ENCODE results near the gene CBR1.
A peak's percentile ranks its signal among the peaks of the same experiment; 100 is the strongest.

Gene CBR1

DNA sequence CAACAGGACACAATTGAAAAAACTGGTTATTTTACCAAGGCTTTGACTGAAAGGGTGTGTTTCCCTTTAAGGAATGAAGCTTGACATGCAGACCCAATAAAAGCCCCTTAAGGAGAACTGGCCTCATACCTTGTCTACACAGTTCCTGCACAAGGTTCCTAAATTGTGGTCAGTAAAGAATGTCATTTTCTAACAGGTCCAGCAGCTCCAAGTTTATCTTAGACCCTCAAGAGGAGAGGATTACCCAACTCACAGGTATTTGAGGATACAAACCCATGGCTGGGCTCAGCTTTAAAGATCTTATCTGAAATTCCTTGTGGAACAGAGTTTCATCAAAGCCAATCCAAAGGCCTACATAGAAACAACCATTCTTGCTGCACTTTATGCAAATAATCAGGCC is 33.6 kb downstream of the CBR1 start:
- H3K9me3 Mint-ChIP-seq: no peaks in the 10 kb centered on the region
- peaks cover 4% of the 10 kb centered on the region for H3K4me1 Mint-ChIP-seq
- no peaks in the 10 kb centered on the region for H3K36me3 Mint-ChIP-seq
- no peak overlapping the region for H3K27ac Mint-ChIP-seq
- DNase-seq (ENCODE audit: low spot score in 2 of 2) (no peak), ATAC-seq (ENCODE audit: low read depth) (no peak)
- H3K27me3 Mint-ChIP-seq: peaks cover 16% of the 10 kb centered on the region
- no peak overlapping the region for H3K4me3 Mint-ChIP-seq

DNA sequence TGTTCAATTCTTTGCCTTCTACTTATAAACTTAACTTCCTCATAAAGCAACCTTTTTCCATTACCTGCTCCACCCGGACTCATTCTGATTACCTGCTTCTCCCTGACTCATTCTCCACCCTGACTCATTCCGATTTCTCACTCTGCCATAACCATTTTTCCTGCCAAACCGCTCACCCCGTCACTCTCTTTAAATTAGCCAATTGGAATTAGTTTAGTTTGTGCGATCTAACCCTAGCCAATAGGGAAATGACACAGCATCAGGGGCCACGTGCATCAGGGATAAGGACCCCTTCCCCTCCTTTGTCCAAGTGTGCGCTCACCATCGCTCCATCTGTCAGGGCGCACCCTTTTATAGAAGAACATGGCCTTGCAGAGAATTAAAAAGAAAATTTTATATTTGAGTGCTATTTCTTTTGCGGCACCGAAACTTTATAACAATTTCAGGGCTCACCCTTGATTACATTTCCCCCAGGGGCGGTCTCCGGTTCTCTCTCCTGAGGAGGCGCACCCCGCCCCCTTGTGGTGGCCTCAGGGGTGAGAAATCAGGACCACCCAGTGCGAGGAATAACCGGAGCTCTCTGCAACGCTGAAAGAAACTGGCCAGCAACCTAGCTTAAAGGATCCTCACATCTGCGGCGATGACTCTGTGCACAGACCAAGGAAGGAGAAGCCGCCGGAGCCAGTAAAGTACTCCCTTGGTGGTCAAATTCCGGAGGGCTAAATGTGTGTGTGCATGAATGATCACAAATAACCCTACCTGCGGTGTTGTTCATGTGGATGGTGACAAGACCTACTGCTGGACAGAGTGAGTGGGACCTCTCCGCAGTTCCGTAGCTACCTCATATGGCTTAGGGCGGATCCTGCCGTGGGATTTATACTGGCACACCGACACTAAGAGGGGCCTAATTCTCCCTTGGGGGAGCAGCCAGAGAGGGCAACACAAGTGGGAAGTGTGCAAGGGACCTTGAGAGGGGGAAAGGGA is 34.8 kb downstream of the CBR1 start:
- Mint-ChIP-seq H3K9me3 (no peaks in the 10 kb centered on the region), H3K27me3 (peaks cover 16% of the 10 kb centered on the region)

DNA sequence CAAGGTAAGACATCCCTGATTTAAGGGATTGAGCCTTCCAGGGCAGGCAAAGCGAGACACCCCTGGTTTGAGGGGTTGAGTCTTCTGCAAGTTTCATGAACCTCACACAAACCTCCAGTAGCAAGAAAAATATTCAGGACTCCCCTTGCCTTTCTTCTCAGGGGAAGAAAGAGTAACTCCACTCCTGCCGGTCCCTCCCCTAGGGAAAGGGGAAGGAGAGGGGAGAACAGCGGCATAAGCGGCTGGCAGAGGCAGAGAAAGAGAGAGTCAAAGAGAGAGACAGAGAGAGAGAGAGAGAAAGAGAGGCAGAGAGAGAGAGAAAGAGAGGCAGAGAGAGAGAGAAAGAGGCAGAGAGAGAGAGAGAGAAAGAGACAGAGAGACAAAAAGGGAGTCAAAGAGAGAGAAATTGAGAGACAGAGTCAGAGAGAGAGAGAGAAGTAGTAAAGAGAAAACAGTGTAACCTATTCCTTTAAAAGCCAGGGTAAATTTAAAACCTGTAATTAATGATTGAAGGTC is 35.6 kb downstream of the CBR1 start:
- H3K4me1 Mint-ChIP-seq: peaks cover 3% of the 10 kb centered on the region
- H3K9me3 Mint-ChIP-seq: no peaks in the 10 kb centered on the region
- H3K4me3 Mint-ChIP-seq: no peak overlapping the region
- H3K27ac Mint-ChIP-seq: no peak overlapping the region
- DNase-seq (ENCODE audit: low spot score in 2 of 2): no peak
- H3K36me3 Mint-ChIP-seq: no peaks in the 10 kb centered on the region
- H3K27me3 Mint-ChIP-seq: peaks cover 18% of the 10 kb centered on the region
- ATAC-seq (ENCODE audit: low read depth): no peak

More for the DNA sequence above, 34.8 kb downstream of the CBR1 start:
- Mint-ChIP-seq H3K4me3 (peak overlapping the region; percentile 2), H3K4me1 (peaks cover 3% of the 10 kb centered on the region), H3K27ac (no peak overlapping the region), H3K36me3 (no peaks in the 10 kb centered on the region)
- DNase-seq (ENCODE audit: low spot score in 2 of 2) (peak; percentile 46 to 50), ATAC-seq (ENCODE audit: low read depth) (peak; percentile 70)

DNA sequence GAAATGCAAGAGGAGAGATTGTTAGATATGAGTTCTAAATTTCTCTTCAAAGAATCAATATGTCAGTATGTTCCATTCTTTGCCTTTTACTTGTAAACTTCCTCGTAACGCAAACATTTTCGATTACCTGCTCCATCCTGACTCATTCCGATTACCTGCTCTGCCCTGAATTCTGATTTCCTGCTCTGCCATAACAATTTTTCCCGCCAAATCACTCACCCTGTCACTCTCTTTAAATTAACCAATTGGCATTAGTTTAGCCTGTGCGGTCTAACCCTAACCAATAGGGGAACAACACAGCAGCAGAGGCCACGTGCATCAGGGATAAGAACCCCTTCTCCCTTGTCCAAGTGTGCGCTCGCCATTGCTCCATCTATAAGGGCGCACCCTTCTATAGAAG is 40.0 kb downstream of the CBR1 start:
- Mint-ChIP-seq H3K27me3 (peaks cover 14% of the 10 kb centered on the region), H3K4me3 (no peak overlapping the region), H3K27ac (no peak overlapping the region), H3K9me3 (no peaks in the 10 kb centered on the region), H3K36me3 (no peaks in the 10 kb centered on the region), H3K4me1 (peaks cover 16% of the 10 kb centered on the region)
- ATAC-seq (ENCODE audit: low read depth) (no peak), DNase-seq (ENCODE audit: low spot score in 2 of 2) (no peak)

DNA sequence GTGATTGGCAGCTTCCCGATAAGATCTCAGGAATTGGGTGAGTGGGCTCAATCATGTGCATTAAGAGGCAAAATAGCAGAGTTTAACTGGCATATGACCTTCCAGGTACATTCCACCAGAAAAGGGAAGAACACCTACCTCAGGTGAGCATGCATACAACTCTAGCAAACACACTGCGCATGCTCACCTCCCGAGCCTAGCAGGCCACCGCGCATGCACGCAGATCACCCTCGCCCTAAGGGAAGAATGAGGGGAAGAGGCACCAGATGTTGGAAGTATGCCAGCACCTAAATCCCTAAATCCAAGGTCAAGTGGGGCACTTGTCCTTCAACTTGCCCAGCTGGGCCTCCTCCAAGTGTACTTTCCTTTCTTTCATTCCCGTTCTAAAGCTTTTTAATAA is 41.4 kb downstream of the CBR1 start:
- no peak for ATAC-seq (ENCODE audit: low read depth)
- Mint-ChIP-seq H3K9me3 (no peaks in the 10 kb centered on the region), H3K36me3 (no peaks in the 10 kb centered on the region), H3K27ac (no peak overlapping the region), H3K4me3 (no peak overlapping the region), H3K27me3 (peaks cover 6% of the 10 kb centered on the region), H3K4me1 (peaks cover 23% of the 10 kb centered on the region)
- no peak for DNase-seq (ENCODE audit: low spot score in 2 of 2)

DNA sequence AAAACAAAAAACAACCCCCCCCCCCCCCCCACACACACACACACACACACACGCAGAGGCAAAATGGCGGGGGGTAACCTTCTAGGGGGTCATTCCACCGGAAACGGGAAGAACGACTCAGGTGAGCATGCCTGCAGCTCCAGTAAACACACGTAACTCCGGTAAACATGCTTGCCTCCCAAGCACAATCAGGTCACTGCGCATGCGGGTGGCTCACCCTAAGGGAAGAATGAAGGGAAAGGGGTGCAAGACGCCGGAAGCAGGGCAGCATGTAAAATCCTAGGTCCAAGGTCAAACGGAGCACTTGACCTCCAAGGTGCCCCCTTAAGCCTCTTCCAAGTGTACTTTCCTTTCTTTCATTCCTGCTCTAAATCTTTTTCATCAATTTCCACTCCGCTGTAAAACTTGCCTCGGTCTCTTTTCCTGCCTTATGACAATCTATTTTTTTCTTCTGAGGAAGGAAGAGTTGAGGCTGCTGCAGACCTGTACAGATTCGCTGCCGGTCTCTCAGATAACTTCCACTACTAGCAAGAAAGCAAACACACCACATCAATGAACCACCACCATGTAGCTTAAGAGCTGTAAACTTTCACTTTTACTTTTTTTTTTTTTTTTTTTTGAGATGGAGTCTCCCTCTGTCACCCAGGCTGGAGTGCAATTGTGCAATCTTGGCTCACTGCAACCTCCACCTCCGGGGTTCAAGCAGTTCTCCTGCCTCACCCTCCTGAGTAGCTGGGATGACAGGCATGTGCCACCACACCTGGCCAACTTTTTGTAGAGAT is 44.0 kb downstream of the CBR1 start:
- Mint-ChIP-seq H3K27ac (peak overlapping the region; percentile 87), H3K4me3 (peak overlapping the region; percentile 83), H3K4me1 (peaks cover 25% of the 10 kb centered on the region), H3K9me3 (no peaks in the 10 kb centered on the region), H3K36me3 (peaks cover 1% of the 10 kb centered on the region), H3K27me3 (peaks cover 2% of the 10 kb centered on the region)
- peak; percentile 28 for ATAC-seq (ENCODE audit: low read depth)
- no peak for DNase-seq (ENCODE audit: low spot score in 2 of 2)

DNA sequence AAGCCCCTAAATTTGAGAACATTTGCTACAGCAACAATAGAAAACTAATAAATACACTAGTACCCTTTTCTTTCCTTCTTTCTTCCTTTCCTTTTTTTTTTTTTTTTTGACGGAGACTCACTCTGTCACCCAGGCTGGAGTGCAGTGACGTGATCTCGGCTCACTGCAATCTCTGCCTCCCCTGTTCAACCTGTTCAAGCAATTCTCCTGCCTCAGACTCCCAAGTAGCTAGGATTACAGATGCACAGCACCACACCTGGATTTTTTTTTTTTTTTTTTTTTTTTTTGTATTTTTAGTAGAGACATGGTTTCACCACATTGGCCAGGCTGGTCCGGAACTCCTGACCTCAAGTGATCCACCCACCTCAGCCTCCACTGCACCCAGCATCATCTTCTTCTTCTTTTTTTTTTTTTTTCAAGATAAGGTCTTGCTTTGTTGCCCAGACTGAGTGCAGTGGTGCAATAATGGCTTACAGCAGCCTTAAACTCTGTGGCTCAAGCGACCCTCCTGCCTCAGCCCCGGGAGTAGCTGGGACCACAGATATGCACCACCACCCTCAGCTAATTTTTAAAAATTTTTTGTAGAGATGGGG is 45.4 kb downstream of the CBR1 start:
- ATAC-seq (ENCODE audit: low read depth) (peak; percentile 58), DNase-seq (ENCODE audit: low spot score in 2 of 2) (peak in 1 of 2 donors; percentile 11)
- Mint-ChIP-seq H3K27me3 (no peaks in the 10 kb centered on the region), H3K4me3 (no peak overlapping the region), H3K36me3 (peaks cover 1% of the 10 kb centered on the region), H3K9me3 (no peaks in the 10 kb centered on the region), H3K27ac (no peak overlapping the region), H3K4me1 (peaks cover 25% of the 10 kb centered on the region)

DNA sequence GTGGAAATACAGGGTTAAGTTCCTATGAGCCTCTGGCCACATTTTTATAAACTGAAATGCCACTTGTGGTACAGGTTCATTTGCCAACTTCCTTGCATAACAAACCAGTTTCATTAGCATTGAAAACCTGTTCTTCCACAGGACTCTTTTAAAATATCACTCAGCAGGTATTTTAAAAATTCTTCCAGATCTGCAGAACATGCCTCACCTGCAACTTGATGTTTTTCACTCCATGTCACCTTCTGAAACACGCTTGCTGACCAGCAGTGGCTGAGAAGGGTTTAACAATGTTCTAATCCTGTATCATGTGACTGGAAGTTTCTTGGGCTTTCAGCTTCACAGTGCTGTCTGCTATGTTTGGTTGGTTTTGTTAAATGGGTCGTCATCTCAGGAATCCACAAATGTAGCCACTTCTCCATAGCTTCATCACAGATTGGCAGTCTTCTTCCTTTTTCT is 47.5 kb downstream of the CBR1 start:
- peaks cover 1% of the 10 kb centered on the region for H3K36me3 Mint-ChIP-seq
- H3K4me3 Mint-ChIP-seq: no peak overlapping the region
- H3K4me1 Mint-ChIP-seq: peaks cover 25% of the 10 kb centered on the region

DNA sequence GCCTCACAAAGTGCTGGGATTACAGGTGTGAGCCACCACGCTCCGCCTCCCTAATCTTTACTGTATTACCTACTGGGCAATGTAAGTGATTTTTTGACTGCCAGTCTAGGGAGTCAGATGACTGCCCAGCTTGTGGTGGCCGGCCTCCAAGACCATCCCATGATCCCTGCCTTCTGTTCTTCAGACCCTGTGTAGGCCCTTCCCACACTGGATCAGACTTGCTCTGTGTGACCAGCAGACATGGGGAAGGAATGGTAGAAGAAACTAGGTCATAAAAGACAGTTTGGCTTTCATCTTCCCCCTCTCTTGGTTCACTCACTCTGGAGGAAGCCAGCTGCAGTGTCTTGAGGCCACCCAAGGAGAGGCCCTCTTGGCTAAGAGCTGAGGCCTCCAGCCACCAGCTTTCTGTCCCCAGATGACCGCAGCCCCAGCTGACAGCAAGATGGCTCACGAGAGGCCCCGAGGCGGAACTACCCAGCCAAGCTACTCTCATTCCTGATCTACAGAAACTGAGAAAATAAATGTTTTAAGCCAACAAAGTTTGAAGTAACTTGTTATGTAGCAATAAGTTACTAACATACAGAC is 50.6 kb downstream of the CBR1 start:
- Mint-ChIP-seq H3K27ac (no peak overlapping the region), H3K4me1 (peaks cover 8% of the 10 kb centered on the region), H3K36me3 (peaks cover 1% of the 10 kb centered on the region), H3K27me3 (no peaks in the 10 kb centered on the region), H3K9me3 (no peaks in the 10 kb centered on the region), H3K4me3 (no peak overlapping the region)
- ATAC-seq (ENCODE audit: low read depth) (no peak), DNase-seq (ENCODE audit: low spot score in 2 of 2) (no peak)

More for the DNA sequence above, 47.5 kb downstream of the CBR1 start:
- no peak overlapping the region for H3K27ac Mint-ChIP-seq
- DNase-seq (ENCODE audit: low spot score in 2 of 2) (no peak), ATAC-seq (ENCODE audit: low read depth) (no peak)
- no peaks in the 10 kb centered on the region for H3K27me3 Mint-ChIP-seq
- no peaks in the 10 kb centered on the region for H3K9me3 Mint-ChIP-seq
